MCF 10A (cell line): ENCODE measurements around the gene TMC3. TPM values are rescaled to one million over a fixed set of nuclear protein-coding genes. Genes with fewer than 3 reads are reported as not detected.

Experiments
- BruUV-seq: library from RNA; stranded (reverse); fragments of 400-500 nt; replicated peaks from 2 replicates; lab custom pipeline; 2021; lab: Mats Ljungman, UMichigan
- CTCF ChIA-PET: fragments of 300-600 bp; sonication (Branson Sonifier 250); formaldehyde crosslinking; extraction: SDS; loops from one replicate; lab custom pipeline; 2021; ENCODE audit warnings: antibody characterized with exemption, inconsistent platforms; lab: Yijun Ruan, JAX
- POLR2A ChIA-PET: fragments of 300-600, 350-650 bp; sonication (Branson Sonifier 250); formaldehyde crosslinking; extraction: SDS; loops from one replicate; lab custom pipeline; 2020; ENCODE audit warnings: antibody characterized with exemption, inconsistent platforms; lab: Yijun Ruan, JAX
- DNase-seq: peaks from one replicate; pipeline ENCODE4 v3.0.0-alpha.2; 2018; ENCODE audit not compliant: unreplicated experiment
- H3K27ac Mint-ChIP-seq: one replicate; pipeline ENCODE4 v1.8.0; 2022; ENCODE audit warnings: mild to moderate bottlenecking, low read depth, mixed read lengths; ENCODE audit not compliant: unreplicated experiment
- H3K27me3 Mint-ChIP-seq: one replicate; pipeline ENCODE4 v1.8.0; 2022; ENCODE audit warnings: mixed read lengths; ENCODE audit not compliant: insufficient read depth, unreplicated experiment
- H3K36me3 Mint-ChIP-seq: one replicate; pipeline ENCODE4 v1.8.0; 2022; ENCODE audit warnings: mild to moderate bottlenecking, moderate library complexity, mixed read lengths; ENCODE audit not compliant: insufficient read depth, unreplicated experiment
- H3K4me1 Mint-ChIP-seq: one replicate; pipeline ENCODE4 v1.8.0; 2022; ENCODE audit warnings: mixed read lengths; ENCODE audit not compliant: insufficient read depth, unreplicated experiment
- H3K4me3 Mint-ChIP-seq: one replicate; pipeline ENCODE4 v1.8.0; 2022; ENCODE audit warnings: mild to moderate bottlenecking, moderate library complexity, mixed read lengths; ENCODE audit not compliant: unreplicated experiment
- H3K9me3 Mint-ChIP-seq: one replicate; pipeline ENCODE4 v1.8.0; 2022; ENCODE audit warnings: mixed read lengths; ENCODE audit not compliant: unreplicated experiment
- intact Hi-C: fragments of 100-400 bp; cut with micrococcal nuclease; formaldehyde crosslinking; loops from 2 replicates; pipeline ENCODE4 v1.14.1; 2022
- total RNA-seq: library from RNA; stranded (reverse); gene quantifications from 2 replicates; pipeline ENCODE4 v1.2.3, GENCODE V29; 2022
- TF ChIP-seq, protein P1 (sequence below): fragments of 200-600 bp; IDR thresholded peaks from one replicate; pipeline ENCODE4 v1.8.0; 2022; ENCODE audit warnings: antibody characterized with exemption, mild to moderate bottlenecking; ENCODE audit not compliant: unreplicated experiment

The TMC3 gene
- total RNA-seq, 1 experiment from 2014 or later = not detected

DNA sequence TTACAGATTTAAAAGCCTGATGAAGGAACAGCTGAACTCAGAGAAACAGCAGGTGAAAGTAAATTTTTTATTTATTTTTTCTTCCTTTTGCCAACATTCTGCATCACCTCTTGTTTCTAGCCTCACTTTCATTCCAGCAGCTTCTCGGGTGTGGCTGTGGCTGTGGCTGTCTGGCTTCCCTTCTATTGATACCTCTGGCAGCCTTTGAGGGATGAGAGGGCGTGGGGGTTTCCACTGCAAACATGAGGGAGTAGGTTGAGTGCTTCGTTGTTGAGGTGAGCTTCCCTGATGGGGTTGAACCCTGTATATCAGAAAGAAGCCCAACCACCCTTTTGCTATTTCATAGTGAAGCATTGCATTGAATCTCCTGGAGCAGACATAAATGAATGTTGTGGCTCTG lies 6.2 kb upstream of the TMC3 start:
- Mint-ChIP-seq H3K27me3 (peaks cover 28% of the 10 kb centered on the region), H3K4me3 (no peak overlapping the region), H3K9me3 (no peaks in the 10 kb centered on the region), H3K36me3 (no peaks in the 10 kb centered on the region), H3K27ac (no peak overlapping the region), H3K4me1 (no peaks in the 10 kb centered on the region)
- no TSS peak for BruUV-seq
- ChIA-PET CTCF (interaction anchor here (0.7 to 2.1 kb wide), 5 partner anchors 13 to 659 kb away, joined by 3 to 11 read pairs (median 4); no protein-coding TSS in a partner anchor), POLR2A (no interaction called here)
- DNase-seq = no peak
- TF ChIP-seq, protein P1, sequence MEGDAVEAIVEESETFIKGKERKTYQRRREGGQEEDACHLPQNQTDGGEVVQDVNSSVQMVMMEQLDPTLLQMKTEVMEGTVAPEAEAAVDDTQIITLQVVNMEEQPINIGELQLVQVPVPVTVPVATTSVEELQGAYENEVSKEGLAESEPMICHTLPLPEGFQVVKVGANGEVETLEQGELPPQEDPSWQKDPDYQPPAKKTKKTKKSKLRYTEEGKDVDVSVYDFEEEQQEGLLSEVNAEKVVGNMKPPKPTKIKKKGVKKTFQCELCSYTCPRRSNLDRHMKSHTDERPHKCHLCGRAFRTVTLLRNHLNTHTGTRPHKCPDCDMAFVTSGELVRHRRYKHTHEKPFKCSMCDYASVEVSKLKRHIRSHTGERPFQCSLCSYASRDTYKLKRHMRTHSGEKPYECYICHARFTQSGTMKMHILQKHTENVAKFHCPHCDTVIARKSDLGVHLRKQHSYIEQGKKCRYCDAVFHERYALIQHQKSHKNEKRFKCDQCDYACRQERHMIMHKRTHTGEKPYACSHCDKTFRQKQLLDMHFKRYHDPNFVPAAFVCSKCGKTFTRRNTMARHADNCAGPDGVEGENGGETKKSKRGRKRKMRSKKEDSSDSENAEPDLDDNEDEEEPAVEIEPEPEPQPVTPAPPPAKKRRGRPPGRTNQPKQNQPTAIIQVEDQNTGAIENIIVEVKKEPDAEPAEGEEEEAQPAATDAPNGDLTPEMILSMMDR = no peak
- intact Hi-C loops = no loop called here

DNA sequence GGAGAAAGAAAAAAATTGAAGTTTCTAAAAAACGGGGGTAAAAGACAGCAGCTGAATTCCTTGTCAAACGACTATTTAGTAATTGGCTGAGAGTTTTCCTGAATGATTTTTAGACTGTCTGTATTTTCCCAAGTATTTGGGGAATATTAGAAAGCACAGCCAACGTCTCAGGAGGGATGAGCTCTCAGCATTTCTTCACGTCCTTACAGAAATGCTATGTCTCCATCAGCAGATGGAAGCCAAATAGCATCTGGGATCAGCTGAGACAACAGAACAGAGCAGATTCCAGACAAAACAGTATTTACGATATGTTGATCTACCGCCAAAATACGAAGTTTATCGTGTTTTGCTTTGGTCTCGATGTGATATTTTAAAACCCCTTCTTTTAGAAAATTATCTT lies 5.3 kb upstream of the TMC3 start:
- Mint-ChIP-seq H3K36me3 (no peaks in the 10 kb centered on the region), H3K27ac (no peak overlapping the region), H3K27me3 (peaks cover 28% of the 10 kb centered on the region), H3K9me3 (no peaks in the 10 kb centered on the region), H3K4me3 (no peak overlapping the region), H3K4me1 (no peaks in the 10 kb centered on the region)
- intact Hi-C loops = no loop called here
- ChIA-PET POLR2A (no interaction called here), CTCF (interaction anchor here (1.1 to 1.7 kb wide), 2 partner anchors 21 to 31 kb away, joined by 4 read pairs; no protein-coding TSS in a partner anchor)
- TF ChIP-seq, protein P1 = no peak
- BruUV-seq = no TSS peak
- no peak for DNase-seq

DNA sequence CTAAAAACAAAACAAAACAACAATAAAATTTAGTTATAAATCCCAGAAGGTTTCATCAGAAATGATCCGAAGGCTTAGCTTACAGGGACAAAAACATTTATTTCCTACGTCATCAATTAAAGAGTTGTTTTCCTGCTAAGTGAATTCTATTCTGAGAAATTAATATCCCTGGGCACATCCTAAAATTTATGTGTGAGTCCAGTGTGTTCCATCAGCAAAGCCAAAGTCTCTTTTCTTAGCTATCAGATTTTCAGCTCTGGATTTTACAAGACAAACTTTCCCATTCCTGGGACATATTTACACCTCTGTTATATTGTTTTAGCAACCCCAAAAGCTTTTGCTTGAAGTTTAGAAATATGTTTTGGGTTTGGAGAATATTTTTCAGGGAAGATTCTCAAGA lies 4.4 kb upstream of the TMC3 start:
- CTCF ChIA-PET = interaction anchor here (0.7 kb wide), 1 partner anchor 113 kb away, joined by 3 read pairs; no protein-coding TSS in a partner anchor
- no TSS peak for BruUV-seq
- H3K27ac Mint-ChIP-seq = no peak overlapping the region
- no peak for DNase-seq
- POLR2A ChIA-PET = interaction anchor here (0.7 kb wide), 1 partner anchor 40 kb away, joined by 4 read pairs; no protein-coding TSS in a partner anchor
- intact Hi-C loops = no loop called here
- H3K4me1 Mint-ChIP-seq = no peaks in the 10 kb centered on the region
- no peaks in the 10 kb centered on the region for H3K36me3 Mint-ChIP-seq
- H3K9me3 Mint-ChIP-seq = no peaks in the 10 kb centered on the region
- TF ChIP-seq, protein P1 = no peak
- no peak overlapping the region for H3K4me3 Mint-ChIP-seq
- peaks cover 28% of the 10 kb centered on the region for H3K27me3 Mint-ChIP-seq

DNA sequence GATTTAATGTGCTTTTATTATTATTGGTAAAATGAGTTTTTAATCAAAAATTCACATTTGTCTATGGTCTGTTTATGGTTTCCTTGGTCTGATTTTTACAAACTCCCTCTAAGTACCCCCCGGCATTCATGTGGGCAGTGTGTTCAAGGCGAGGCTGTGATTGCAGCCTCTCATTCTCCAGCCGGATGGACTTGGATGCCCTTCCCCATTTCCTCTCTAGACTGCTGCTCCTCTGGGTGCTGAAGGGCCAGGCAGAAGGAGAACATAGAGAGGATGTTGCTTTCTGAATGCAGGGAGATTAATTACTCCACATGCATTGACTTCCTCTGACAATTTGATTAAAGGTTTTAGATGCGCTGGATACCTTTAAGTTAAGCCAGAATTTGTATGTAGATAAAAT lies 3.9 kb upstream of the TMC3 start:
- TF ChIP-seq, protein P1 = no peak
- Mint-ChIP-seq H3K4me3 (no peak overlapping the region), H3K27ac (no peak overlapping the region), H3K27me3 (peaks cover 29% of the 10 kb centered on the region), H3K4me1 (no peaks in the 10 kb centered on the region), H3K36me3 (no peaks in the 10 kb centered on the region), H3K9me3 (no peaks in the 10 kb centered on the region)
- POLR2A ChIA-PET = no interaction called here
- DNase-seq = no peak
- intact Hi-C loops = no loop called here
- no TSS peak for BruUV-seq
- CTCF ChIA-PET = no interaction called here
